UCSD-AML1 (cell line): ENCODE data around the gene PIK3R4.

Source experiments
- DNase-seq: peaks from one replicate; lab custom pipeline; 2025; ENCODE audit not compliant: unreplicated experiment; lab: John Stamatoyannopoulos, UW

Gene PIK3R4

GRCh38 chr3:130688697-130689470 lies 57.7 kb downstream of the PIK3R4 start:
- DNase-seq, result no peak

DNA sequence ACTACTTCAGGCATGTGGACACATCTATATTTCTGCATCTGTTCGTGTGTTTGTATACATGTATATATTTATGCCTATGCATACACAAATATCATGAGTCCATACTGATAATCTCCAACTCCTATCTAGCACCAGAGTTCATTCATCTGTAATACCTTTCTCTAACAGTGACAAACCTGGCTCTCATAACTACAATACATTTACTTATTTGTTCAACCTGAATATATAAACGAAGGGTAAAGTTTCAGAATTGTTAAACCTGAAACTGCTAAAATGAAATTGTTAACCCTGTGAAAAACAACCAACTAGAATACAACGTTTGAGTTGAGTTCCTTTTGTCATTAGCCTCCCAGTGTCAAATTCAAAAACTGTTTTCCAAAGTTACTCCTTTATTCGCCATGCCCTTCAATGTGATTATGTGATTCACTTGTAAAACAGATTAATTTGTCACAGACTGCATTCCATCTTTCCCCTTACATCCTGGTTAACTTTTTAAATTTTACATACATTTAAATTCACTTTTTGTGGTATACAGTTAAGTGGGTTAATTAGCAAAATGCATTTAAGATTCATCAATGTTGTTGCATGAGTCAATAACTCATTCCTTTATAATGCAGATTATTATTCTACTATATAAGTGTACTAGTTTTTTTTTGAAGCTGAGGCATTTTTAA lies 58.5 kb downstream of the PIK3R4 start:
- DNase-seq, result no peak

- DNase-seq, result no peak
Observed at GRCh38 chr3:130687327-130687726, 59.3 kb downstream of the PIK3R4 start.

DNA sequence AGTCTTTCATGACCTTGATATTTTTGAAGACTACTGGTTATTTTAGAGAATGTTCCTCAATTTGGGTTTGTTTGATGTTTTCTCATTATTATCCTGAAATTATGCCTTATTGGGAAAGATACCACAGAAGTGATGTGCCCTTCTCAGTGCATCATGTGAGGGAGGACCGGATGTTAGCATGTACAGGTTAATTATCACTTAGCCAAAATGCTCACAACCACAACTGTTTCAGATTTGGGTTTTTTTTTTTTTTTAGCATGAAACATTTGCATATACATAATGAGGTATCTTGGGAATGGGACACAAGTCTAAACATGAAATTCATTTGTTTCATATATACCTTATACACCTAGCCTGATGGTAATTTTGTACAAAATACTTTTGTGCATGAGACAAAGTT lies 59.8 kb downstream of the PIK3R4 start:
- DNase-seq, result no peak

DNA sequence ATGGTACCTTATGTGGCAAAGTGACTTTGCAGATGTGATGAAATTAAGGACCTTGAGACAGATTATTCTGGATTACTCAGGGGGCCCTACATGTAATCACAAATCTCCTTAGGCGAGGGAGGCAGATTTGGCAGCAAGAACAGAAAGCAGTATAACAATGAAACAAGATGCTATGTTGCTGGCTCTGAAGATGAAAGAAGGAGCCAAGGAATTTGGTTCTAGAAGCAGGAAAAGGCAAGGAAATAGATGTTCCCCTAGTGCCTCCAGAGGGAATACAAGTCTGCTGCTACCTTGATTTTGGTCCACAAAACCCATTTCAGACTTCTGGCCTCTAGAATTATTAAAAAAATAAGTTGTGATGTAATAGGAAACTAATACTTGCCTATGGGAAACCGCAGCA lies 64.5 kb downstream of the PIK3R4 start:
- no peak for DNase-seq

GRCh38 chr3:130679218-130679617 lies 67.4 kb downstream of the PIK3R4 start:
- no peak for DNase-seq

DNA sequence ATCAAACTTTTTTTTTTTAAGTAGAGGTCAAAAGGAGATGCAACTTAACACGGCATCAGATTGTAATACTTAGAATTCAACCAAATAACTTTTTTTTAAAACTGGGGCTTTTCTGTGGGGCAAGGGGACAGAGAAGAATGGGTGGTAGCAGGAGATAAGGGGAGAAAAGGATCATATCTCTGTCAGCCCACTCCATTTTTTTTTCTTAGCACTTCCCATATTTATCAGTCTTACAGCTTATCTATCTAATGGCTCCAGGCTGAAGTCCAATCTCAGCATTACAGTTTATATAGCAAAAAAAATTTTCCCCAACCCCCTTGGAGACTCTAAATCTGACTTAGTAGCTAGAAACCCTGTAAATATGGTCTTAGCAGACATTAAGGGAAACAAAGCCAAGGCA lies 69.3 kb downstream of the PIK3R4 start:
- no peak for DNase-seq

GRCh38 chr3:130671545-130672312 lies 74.9 kb downstream of the PIK3R4 start:
- DNase-seq, result no peak

DNA sequence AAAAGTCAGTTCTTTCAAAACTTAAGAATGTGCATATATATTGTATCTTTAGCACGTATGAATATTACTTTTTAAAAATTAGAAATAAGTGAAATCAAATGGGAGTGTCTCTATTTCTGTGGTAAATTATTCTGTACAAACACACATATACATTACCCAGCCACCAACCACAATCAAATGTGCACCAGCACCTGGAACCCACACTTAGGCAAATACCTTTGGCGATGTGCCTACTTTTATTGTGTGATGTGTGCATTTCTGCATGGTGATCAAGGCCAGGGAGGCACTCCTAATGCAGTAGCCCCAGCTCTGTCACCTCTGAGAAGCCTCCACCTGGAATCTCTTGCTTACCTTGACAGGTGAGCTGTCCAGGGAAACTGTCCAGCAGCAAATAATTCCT lies 76.9 kb downstream of the PIK3R4 start:
- DNase-seq, result no peak

GRCh38 chr3:130663092-130663491 lies 83.5 kb downstream of the PIK3R4 start:
- no peak for DNase-seq

DNA sequence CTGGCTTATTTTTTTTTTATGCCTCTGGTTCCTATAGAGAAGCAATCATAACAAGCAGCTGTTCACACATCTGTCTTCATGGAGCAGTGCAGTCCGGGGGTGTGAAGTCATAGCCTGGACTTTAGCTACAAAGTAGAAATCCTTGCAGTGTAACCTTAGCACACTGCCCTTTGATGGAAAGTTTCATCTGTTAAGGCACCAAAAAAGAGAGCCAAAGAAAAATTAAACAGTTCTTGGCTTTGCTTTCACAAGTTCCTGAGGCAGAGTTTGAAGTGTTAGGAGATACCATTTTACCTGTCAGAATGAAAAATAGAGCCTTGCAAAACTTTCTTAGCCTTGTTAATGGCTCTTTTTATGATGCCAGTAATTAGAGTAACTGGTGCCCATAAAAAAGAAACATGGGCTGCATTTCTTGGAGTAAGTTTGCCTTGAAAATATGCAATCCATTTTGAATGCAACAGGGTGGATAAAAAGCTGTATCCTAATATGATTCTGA lies 84.1 kb downstream of the PIK3R4 start:
- DNase-seq, result no peak

DNA sequence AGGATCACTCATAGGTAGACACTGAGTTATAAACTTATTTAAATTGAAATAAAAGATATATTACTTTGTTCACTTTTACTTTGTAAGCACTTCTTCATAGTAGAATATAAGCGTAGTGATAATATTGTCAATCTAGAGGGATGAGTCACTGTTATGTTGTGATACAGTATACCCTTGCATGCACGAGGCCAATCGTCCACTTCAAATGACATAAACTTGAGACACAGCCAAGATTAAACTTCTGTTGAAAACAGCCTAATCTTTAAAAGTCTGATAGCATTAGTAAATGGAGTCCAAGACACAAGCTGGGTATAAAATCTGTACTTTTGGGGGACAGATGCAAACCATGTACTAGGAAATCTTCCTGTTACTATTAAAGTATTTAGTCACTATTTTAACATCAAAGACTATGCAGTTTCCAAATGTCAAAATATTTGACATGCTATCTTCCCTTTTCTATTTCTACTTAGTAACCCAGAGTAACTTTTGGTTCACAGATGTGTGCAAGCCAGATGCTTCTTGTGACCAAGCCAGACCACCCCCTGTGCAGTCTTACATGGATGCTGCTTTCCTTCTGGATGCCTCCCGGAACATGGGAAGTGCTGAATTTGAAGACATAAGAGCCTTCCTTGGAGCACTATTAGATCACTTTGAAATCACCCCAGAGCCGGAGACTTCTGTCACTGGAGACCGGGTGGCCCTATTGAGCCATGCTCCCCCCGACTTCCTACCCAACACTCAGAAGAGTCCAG lies 85.3 kb downstream of the PIK3R4 start:
- DNase-seq, result no peak

GRCh38 chr3:130659911-130660310 lies 86.7 kb downstream of the PIK3R4 start:
- no peak for DNase-seq

DNA sequence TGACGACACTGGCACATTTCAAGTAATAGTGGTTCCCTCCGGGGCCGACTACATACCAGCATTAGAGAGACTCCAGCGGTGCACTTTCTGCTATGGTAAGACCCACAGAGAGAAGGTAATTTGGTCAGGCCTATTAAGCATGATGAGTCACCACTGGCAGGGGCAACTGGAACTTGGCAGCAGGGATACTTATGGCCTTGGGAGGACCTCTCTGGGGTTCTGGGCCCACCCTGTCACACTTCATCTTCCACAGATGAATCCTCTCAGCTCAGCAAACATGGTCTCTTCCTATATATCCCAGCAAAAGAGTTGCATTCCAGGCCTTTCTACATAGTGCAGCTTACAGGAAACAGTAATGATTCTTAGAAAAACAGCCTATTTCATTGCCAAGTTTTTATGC lies 88.0 kb downstream of the PIK3R4 start:
- no peak for DNase-seq

GRCh38 chr3:130656627-130657026 lies 90.0 kb downstream of the PIK3R4 start:
- DNase-seq, result no peak

- DNase-seq, result no peak
Observed at GRCh38 chr3:130654921-130655320, 91.7 kb downstream of the PIK3R4 start.

GRCh38 chr3:130654091-130654490 lies 92.5 kb downstream of the PIK3R4 start:
- DNase-seq, result no peak

GRCh38 chr3:130649061-130649654 lies 97.5 kb downstream of the PIK3R4 start:
- DNase-seq, result no peak

GRCh38 chr3:130648293-130648692 lies 98.3 kb downstream of the PIK3R4 start:
- no peak for DNase-seq

DNA sequence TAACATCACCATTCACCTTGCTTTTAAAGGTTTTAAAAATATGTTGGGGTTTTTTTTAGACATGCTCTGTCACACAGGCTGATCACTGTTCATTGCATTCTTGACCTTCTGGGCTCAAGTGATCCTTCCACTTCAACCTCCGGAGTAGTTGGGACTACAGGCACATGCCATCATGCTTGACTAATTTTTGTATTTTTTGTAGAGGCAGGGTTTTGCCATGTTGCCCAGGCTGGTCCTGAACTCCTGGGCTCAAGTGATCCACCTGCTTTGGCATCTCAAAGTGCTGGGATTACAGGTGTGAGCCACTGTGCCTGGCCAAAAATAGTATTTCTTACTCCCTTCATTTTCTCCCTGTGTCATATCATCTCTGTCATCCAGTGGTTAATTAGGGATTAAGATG lies 101.4 kb downstream of the PIK3R4 start:
- DNase-seq, result no peak
